Inflammatory macrophage (primary cell): ENCODE measurements around the gene MINDY4.

Source experiments
- DNase-seq, 2 donors: peaks; one replicate each; pipeline ENCODE4 v3.0.0-alpha.2; 2020 to 2022

MINDY4 gene

GRCh38 chr7:30920584-30921539 lies 149.6 kb downstream of the MINDY4 start:
- no peak for DNase-seq

DNA sequence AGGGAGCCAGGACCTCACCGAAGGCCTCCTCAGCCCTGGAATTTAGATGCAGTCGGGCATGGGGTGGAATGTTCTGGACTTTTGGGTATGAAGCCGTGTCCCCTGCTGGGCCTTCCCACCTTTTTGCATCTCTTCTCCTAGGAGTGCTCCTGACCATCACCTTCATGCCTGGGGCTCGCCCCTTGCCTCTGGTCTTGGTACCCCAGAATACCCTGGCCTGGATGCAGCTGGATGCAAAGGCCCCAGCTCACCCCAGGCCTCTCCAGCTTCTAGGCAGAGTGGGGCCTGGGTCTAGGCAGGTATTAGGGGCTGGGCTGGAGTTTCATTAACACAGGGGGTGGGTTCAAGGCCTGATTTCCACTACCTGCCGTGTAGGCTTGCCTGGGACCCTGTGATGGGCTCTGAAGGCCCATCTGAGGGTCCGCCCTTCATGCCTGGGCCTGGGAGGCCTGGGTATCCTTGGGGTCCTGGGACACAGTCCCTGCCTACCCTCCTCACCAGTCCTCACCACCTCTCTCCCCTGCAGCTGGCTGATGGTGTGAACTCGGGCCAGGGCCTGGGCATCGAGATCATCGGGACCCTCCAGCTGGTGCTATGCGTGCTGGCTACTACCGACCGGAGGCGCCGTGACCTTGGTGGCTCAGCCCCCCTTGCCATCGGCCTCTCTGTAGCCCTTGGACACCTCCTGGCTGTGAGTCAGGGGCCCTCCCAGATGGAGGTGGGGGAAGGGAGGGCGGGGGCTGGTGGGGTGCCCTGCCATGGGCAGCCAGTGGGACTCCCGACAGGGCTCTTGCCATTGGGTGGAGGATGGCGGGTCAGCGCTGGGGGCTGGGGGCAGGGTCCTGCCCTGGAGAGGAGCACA lies 150.6 kb downstream of the MINDY4 start:
- DNase-seq: no peak

GRCh38 chr7:30922596-30922995 lies 151.4 kb downstream of the MINDY4 start:
- DNase-seq: no peak

GRCh38 chr7:30923009-30923773 lies 152.0 kb downstream of the MINDY4 start:
- DNase-seq: no peak

GRCh38 chr7:30923774-30924413 lies 152.7 kb downstream of the MINDY4 start:
- DNase-seq: no peak

GRCh38 chr7:30924624-30925023 lies 153.4 kb downstream of the MINDY4 start:
- DNase-seq: no peak

GRCh38 chr7:30925117-30925516 lies 153.9 kb downstream of the MINDY4 start:
- DNase-seq: no peak

DNA sequence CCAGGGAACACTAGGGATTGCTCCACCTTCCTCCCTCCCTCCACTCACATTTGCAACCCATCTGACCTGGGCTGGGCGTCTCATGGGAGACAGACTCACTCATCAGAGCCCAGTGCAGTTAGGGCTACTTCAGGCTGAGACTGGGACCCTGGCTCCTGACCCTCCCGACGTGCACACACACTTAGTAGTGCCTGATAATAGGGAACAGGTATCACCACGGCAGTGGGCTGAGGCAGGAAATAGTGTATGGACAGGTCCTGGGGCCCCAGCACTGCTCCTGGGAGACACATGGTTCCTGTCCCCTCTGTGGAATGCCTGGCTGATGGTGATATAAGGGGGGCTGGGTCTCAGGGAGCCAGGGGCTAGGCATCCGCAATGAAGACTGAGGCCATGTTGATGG lies 154.7 kb downstream of the MINDY4 start:
- no peak for DNase-seq

DNA sequence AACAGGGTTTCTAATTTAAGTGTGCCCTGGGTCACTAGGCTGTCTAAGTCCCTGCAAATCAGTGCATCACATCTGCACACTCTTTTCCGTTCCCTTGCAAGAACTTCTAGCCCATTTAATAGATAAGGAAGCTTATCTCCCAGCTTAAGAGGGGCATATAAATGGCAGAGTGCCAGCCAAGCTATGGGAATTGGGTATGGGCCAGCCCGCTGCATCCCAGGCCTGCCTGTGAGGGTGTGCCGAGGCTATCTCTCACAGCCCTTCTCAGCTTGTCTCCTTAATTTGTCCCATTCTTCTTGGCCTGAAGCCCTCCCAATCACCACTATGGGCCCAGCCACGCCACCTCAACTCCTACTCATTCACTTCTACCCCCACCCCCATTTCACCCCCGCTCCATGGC lies 155.1 kb downstream of the MINDY4 start:
- DNase-seq: no peak

DNA sequence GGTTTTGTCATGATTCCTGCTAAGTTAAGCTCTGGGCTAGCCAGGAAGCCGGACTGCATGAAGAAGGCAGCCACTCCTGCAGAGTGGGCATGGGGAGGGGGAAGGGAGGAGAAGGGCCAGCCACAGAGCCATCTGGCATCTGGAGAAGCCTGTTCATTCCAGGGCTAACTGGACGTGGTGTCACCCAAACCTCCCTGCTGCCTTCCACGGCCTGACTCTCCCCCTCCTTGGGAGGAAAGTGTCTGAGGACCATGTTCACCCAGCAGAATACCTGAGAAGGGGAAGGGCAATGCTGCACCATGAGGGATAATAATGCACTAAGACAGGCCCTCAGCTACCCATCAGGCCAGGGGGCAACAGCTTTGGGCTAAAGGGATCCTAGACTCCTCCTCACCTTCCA lies 155.8 kb downstream of the MINDY4 start:
- DNase-seq: no peak

GRCh38 chr7:30927559-30927958 lies 156.3 kb downstream of the MINDY4 start:
- no peak for DNase-seq

DNA sequence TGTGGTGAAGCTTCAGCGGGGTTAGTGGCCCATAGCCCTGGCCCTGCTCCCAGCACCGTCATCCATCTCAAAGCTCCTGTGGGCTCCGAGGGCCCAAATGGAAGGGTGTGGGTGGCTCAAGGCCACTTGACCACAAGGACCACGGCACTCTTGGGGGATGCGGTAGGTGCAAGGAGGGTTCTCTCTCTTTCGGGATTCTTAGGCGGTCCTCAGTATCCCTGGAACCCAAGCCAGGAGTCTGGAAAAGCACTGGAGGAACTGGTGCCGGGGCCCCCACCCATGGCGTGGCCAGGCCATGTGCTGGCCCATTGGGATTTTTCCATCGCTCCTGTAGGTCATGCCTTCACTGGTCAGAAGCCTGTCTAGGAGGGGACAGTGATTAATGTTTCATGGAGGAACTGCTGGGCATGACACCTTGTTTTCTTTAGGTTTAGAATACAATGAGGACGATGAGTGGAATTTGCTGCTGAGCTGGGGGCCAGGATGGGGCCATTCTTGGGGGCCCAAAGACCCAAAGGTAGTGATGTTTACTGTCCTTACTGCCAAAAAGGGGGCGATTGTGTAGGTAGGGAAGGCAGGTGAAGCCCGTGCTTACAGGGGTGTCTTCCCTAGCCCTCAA lies 157.1 kb downstream of the MINDY4 start:
- no peak for DNase-seq

GRCh38 chr7:30929686-30930085 lies 158.5 kb downstream of the MINDY4 start:
- DNase-seq: no peak

DNA sequence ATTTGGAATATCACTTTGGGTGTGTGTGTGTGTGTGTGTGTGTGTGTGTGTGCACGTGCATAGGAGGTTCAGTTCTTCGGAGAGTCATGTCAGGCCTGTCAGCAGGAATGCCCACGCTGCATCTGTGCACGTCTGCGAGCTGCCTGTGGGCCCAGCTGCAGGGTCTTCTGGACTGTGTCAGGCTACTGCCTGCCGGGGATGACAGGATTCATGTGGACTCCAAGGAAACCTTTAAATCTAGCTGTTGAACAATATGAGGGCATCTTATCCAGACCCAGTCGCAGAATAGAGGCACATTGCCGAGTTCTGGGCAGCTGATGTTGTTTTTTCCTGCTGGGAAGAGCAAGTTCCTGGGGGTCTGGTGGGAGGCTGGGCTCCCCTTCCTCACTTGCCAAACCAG lies 159.4 kb downstream of the MINDY4 start:
- DNase-seq: no peak

DNA sequence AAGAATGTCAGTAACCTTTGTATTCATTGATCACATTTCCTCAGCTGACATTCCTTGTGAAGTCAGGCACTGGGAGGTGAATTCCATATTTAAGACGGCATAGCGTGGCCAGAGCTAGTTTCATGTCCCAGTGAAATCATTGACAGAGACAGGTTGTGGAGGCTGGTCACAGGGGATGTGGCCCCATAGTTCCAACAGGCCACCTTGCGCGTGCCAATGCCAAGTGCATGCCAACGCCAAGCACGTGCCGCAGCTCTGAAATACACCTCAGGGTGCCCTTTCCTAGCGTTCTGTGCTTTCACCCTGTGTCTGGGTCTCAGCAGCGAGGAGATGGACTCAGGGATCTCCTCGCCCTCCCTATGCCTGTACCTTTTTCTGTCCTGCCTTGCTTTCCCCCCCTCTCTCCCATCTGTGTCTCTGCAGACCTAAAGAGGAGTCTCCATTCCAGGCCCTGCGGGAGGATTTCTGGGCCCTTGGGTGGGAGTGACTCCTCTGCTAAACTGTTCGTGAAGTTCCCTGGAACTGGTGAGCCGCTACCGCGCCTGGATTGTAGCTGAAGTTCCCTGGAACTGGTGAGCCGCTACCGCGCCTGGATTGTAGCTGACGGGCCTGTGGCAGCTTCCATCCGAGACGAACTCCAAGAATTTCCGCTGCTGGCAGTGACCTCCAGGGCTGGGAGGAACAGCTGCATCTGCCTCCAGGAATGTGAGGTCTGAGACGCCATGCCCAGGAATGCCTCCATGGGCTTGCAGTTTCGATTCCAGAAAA lies 160.1 kb downstream of the MINDY4 start:
- DNase-seq: no peak

- no peak for DNase-seq
Measured at GRCh38 chr7:30931929-30932540, 160.8 kb downstream of the MINDY4 start.

- no peak for DNase-seq
Measured at GRCh38 chr7:30932562-30932961, 161.3 kb downstream of the MINDY4 start.

DNA sequence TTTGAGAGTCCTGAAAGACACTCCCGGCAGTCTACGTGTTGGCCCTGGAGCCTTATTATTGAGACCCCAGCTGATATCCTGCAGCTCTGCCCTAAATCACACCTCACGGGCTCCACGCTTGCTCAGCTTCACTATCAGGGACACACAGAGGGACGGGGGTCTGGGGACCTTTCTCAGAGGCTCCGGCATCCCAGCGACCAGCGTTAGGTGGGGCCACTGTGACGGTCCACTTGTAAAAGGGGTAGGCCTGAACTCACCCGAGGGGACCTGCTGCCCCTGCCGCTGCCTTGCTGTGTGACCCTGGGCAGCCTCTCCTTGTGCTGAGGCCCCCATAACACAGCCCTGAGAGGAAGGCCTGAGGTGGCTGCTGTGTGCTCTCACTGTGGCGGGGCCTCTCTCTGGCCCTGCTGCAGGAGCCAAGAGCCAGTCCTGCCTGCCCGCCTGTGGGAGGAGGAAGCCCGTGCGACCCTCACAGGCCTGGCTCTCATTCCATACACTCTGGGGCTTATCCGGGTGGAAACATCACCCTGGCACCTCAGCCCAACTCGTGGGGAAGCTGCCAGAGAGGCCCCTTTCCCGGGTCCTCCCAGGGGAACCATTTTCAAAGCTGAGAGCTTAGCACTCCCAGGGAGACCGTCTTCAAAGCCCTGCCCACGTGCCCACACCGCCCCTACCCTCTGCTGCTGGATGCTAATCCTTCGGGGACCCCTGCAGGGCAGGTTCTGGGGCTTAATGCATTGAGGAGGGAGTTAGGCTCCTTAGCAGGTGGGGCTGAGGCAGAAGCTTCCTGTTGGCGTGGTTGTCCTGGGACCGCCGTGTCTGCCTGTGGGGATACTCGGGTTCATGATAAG lies 162.1 kb downstream of the MINDY4 start:
- no peak for DNase-seq

DNA sequence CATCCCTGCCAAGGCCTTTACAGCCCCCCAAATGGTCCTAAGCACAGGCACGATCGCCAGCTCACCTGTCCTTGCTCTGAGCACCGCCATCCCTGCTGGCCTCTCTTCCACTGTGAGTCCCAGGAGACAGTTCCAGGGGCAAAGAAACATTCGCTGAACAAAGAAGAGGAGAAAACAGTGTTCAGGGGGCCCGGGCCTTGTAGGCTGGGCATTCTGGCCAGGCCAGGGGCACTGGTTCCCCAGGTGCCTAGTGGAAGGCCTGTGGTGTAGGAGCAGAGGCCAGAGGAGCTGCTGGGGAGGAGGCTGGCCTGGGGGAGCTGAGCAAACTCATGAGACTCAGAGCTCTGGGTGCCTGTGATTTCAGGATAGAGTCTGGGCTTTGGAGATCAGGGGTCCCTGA lies 163.0 kb downstream of the MINDY4 start:
- no peak for DNase-seq
